AG09319 (cell line): Measurements from ENCODE around the gene DSCAM.

Experiments used
- DNase-seq: peaks from one replicate; pipeline ENCODE4 v3.0.0-alpha.2; 2010; ENCODE audit warnings: low read depth; ENCODE audit errors: extremely low read depth
- CTCF ChIP-seq: IDR thresholded peaks from 2 replicates; pipeline ENCODE4 v1.5.1; 2011; ENCODE audit warnings: low read depth, mild to moderate bottlenecking, inconsistent platforms, low read length, moderate library complexity

Gene DSCAM

GRCh38 chr21:40668555-40669275, 178.2 kb downstream of the DSCAM start:
- TF ChIP-seq CTCF, result no peak
- DNase-seq, result no peak

- no peak for TF ChIP-seq CTCF
- DNase-seq, result no peak
These were observed 179.0 kb downstream of the DSCAM start for GRCh38 chr21:40667967-40668366.

- no peak for TF ChIP-seq CTCF
- no peak for DNase-seq
These were observed 184.1 kb downstream of the DSCAM start for GRCh38 chr21:40662889-40663288.

- DNase-seq, result no peak
- TF ChIP-seq CTCF, result no peak
These were observed 186.5 kb downstream of the DSCAM start for GRCh38 chr21:40660461-40660860.

- no peak for DNase-seq
- no peak for TF ChIP-seq CTCF
These were observed 188.6 kb downstream of the DSCAM start for GRCh38 chr21:40658311-40658710.

- TF ChIP-seq CTCF, result no peak
- DNase-seq, result no peak
These were observed 194.5 kb downstream of the DSCAM start for GRCh38 chr21:40652436-40652835.

GRCh38 chr21:40647706-40648105, 199.3 kb downstream of the DSCAM start:
- no peak for TF ChIP-seq CTCF
- no peak for DNase-seq
